ENCODE results near the gene DERL3.

DNA sequence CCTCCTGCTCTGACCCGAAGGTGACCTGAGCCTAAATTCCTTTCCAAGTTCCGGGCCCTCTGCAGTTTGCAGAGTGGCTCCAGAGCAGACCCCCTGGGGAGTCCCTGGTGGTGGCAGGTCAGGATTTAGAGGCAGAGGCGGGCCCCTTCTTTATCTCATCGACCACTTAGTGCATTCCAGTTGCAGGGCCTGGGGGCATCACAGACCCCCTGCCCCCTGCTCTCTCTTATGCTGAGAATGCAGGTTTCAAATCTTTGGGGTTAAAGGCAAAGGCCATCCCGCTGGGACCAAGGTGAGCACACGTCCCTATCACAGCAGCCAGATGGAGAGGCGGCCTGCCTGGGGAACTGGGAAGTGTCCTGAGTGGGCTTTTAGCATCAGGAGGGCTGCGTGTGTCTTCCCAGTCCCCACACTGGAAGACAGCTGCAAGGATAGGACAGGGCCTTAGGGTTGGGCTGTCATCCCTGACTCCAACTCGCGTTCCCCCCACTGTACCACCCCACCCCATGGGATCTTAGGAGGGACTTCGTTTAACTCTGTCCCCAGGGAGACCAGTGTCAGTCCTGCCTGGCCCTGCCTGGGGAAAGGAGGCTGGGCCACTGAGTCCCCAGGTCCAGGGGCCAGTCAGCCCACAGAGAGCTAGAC is 11.3 kb downstream of the DERL3 start:
- TF ChIP-seq ZNF394 (tag by site-specific recombination; IDR thresholded peaks at IDR 0.05; ENCODE audit: borderline replicate concordance): no peak
- no peak for TF ChIP-seq ZNF248 (tag by site-specific recombination; IDR thresholded peaks at IDR 0.05)
- TF ChIP-seq ZNF777 (tag by site-specific recombination; IDR thresholded peaks at IDR 0.05; ENCODE audit: borderline replicate concordance): no peak
- TF ChIP-seq ZNF335 (tag by site-specific recombination; conservative IDR thresholded peaks at IDR 0.05): no peak
- TF ChIP-seq, protein P1, sequence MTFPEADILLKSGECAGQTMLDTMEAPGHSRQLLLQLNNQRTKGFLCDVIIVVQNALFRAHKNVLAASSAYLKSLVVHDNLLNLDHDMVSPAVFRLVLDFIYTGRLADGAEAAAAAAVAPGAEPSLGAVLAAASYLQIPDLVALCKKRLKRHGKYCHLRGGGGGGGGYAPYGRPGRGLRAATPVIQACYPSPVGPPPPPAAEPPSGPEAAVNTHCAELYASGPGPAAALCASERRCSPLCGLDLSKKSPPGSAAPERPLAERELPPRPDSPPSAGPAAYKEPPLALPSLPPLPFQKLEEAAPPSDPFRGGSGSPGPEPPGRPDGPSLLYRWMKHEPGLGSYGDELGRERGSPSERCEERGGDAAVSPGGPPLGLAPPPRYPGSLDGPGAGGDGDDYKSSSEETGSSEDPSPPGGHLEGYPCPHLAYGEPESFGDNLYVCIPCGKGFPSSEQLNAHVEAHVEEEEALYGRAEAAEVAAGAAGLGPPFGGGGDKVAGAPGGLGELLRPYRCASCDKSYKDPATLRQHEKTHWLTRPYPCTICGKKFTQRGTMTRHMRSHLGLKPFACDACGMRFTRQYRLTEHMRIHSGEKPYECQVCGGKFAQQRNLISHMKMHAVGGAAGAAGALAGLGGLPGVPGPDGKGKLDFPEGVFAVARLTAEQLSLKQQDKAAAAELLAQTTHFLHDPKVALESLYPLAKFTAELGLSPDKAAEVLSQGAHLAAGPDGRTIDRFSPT (tag by site-specific recombination; IDR thresholded peaks at IDR 0.05): no peak
- TF ChIP-seq, protein P2, sequence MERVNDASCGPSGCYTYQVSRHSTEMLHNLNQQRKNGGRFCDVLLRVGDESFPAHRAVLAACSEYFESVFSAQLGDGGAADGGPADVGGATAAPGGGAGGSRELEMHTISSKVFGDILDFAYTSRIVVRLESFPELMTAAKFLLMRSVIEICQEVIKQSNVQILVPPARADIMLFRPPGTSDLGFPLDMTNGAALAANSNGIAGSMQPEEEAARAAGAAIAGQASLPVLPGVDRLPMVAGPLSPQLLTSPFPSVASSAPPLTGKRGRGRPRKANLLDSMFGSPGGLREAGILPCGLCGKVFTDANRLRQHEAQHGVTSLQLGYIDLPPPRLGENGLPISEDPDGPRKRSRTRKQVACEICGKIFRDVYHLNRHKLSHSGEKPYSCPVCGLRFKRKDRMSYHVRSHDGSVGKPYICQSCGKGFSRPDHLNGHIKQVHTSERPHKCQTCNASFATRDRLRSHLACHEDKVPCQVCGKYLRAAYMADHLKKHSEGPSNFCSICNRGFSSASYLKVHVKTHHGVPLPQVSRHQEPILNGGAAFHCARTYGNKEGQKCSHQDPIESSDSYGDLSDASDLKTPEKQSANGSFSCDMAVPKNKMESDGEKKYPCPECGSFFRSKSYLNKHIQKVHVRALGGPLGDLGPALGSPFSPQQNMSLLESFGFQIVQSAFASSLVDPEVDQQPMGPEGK (tag by site-specific recombination; IDR thresholded peaks at IDR 0.05): no peak
- TF ChIP-seq RBAK (tag by site-specific recombination; IDR thresholded peaks at IDR 0.05): no peak
- TF ChIP-seq, protein P3, sequence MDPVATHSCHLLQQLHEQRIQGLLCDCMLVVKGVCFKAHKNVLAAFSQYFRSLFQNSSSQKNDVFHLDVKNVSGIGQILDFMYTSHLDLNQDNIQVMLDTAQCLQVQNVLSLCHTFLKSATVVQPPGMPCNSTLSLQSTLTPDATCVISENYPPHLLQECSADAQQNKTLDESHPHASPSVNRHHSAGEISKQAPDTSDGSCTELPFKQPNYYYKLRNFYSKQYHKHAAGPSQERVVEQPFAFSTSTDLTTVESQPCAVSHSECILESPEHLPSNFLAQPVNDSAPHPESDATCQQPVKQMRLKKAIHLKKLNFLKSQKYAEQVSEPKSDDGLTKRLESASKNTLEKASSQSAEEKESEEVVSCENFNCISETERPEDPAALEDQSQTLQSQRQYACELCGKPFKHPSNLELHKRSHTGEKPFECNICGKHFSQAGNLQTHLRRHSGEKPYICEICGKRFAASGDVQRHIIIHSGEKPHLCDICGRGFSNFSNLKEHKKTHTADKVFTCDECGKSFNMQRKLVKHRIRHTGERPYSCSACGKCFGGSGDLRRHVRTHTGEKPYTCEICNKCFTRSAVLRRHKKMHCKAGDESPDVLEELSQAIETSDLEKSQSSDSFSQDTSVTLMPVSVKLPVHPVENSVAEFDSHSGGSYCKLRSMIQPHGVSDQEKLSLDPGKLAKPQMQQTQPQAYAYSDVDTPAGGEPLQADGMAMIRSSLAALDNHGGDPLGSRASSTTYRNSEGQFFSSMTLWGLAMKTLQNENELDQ (tag by site-specific recombination; IDR thresholded peaks at IDR 0.05; ENCODE audit: low read depth): no peak
- TF ChIP-seq ZNF501 (tag by site-specific recombination; IDR thresholded peaks at IDR 0.05): no peak
- no peak for TF ChIP-seq ZNF311 (tag by site-specific recombination; IDR thresholded peaks at IDR 0.05; ENCODE audit: borderline replicate concordance)

Data from HEK293 (cell line).